ENCODE measurements around the gene MKNK2. TPM values are rescaled to one million over a fixed set of nuclear protein-coding genes. Genes with fewer than 3 reads are reported as not detected.

Gene MKNK2
- total RNA-seq, 1 experiment from 2014 or later = 96.8 TPM

DNA sequence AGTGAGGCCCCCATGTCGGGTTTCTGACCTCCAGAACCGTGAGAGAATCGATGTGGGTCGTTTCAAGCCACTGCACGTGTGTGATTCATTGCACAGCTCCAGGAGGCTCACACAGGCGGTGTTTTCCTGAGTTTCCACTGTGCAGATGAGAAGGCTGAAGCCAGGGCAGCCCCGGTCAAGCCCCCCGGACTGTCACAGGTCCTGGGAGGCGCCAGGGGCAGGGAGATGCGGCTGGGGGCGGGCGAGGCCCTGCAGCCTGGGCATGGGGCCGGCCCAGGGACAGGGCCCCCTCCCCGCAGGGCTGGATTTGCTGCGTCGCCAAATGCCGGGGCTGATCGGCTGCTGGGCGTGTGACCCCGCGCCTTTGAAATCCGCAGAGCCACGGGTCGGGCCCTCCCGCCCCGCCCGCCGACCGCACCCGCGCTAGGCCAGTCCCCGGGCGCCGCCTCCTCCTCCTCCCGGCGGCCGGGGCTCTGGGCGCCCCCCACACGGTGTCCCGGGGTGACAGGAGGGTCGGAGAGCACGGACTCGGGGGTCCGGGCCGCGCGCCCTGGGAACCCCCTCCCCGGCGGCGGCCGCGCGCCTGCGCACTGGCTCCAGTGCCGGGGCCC, 9.9 kb upstream of the MKNK2 start:
- ChIA-PET CTCF (no interaction called here), POLR2A (ENCODE audit: unreplicated experiment) (no interaction called here)
- H3K36me3 ChIP-seq (ENCODE audit: low read depth, low read length) = no peaks in the 10 kb centered on the region
- H3K9me2 ChIP-seq (replicated peaks; ENCODE audit: low read length) = no peaks in the 10 kb centered on the region
- no TSS peak for BruUV-seq (replicated peaks)
- H3K27me3 ChIP-seq (ENCODE audit: low read length) = no peaks in the 10 kb centered on the region
- peaks cover 34% of the 10 kb centered on the region for H3K4me1 ChIP-seq (ENCODE audit: insufficient read depth, low read length)
- intact Hi-C loops (cut with micrococcal nuclease) = no loop called here
- DNase-seq (no peak), ATAC-seq (peak; percentile 17)
- H4K20me1 ChIP-seq (ENCODE audit: low read length) = no peaks in the 10 kb centered on the region
- H3K27ac ChIP-seq (ENCODE audit: low read length) = peak overlapping the region; percentile 98
- H3K9ac ChIP-seq (ENCODE audit: low read length) = peak overlapping the region; percentile 89
- H3F3A ChIP-seq (ENCODE audit: low read length, unreplicated experiment) = no peaks in the 10 kb centered on the region
- H2AFZ ChIP-seq (ENCODE audit: low read length) = peak overlapping the region; percentile 58; the same call in 1 of the 2 replicates
- no peaks in the 10 kb centered on the region for H3K9me3 ChIP-seq (ENCODE audit: low read length)
- H3K79me2 ChIP-seq (ENCODE audit: low read length) = no peaks in the 10 kb centered on the region
- TF ChIP-seq EZH2 (IDR thresholded peaks at IDR 0.05; ENCODE audit: low read length, unreplicated experiment) = no peak
- TF ChIP-seq, protein P1, sequence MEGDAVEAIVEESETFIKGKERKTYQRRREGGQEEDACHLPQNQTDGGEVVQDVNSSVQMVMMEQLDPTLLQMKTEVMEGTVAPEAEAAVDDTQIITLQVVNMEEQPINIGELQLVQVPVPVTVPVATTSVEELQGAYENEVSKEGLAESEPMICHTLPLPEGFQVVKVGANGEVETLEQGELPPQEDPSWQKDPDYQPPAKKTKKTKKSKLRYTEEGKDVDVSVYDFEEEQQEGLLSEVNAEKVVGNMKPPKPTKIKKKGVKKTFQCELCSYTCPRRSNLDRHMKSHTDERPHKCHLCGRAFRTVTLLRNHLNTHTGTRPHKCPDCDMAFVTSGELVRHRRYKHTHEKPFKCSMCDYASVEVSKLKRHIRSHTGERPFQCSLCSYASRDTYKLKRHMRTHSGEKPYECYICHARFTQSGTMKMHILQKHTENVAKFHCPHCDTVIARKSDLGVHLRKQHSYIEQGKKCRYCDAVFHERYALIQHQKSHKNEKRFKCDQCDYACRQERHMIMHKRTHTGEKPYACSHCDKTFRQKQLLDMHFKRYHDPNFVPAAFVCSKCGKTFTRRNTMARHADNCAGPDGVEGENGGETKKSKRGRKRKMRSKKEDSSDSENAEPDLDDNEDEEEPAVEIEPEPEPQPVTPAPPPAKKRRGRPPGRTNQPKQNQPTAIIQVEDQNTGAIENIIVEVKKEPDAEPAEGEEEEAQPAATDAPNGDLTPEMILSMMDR (conservative IDR thresholded peaks at IDR 0.05; ENCODE audit: low read depth, low read length) = no peak
- peak overlapping the region; percentile 78 for H3K4me3 ChIP-seq (ENCODE audit: low read length)
- peak overlapping the region; percentile 98 for H3K4me2 ChIP-seq (ENCODE audit: low read length)

DNA sequence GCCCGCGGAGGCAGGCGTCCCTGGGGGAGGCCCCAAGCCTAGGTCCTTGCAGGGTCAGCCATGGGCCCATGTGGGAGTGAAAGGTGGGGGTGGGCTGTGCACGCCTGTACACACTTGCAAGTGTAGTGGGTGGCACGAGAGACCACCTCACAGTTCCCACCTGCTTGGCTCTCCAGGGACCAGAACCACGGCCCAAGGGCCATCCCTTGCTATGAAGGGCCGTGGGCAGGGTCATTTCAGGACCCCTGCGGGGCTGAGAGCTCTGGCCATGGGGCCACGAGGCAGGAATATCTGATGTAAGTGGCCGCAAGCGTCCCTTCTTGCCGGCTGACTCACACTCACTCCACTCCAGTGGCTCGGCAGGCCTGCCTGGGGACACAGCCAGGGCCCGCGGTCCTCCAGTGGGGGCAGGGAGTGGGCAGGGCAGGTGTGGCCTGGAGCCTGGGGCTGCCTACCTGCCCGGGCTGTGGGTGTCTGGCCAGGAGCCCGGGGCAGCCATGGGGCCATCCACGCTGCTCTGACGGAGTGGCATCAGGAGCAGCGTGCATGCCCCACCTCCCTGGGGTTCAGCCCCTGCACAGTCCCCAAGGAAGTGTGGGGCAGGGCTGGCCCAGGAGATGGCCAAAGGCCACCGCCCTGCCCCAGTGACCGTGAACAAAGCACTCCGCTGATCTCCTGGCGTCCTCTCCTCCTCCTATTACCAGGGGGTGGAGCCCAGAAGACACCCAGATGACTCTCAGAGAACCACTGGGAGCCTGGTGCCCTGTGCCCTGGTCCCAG, 8.6 kb upstream of the MKNK2 start:
- CTCF ChIA-PET = no interaction called here
- POLR2A ChIA-PET (ENCODE audit: unreplicated experiment) = interaction anchor here (0.6 kb wide), 1 partner anchor 37 kb away, joined by 6 read pairs; the partner anchor contains the start of gene IZUMO4
- Histone ChIP-seq H3K27ac (ENCODE audit: low read length) (peak overlapping the region; percentile 98), H3K9me3 (ENCODE audit: low read length) (no peaks in the 10 kb centered on the region), H3K4me1 (ENCODE audit: insufficient read depth, low read length) (peaks cover 41% of the 10 kb centered on the region), H3K36me3 (ENCODE audit: low read depth, low read length) (no peaks in the 10 kb centered on the region), H3K79me2 (ENCODE audit: low read length) (no peaks in the 10 kb centered on the region), H3K4me2 (ENCODE audit: low read length) (peak overlapping the region; percentile 98), H3K4me3 (ENCODE audit: low read length) (peak overlapping the region; percentile 78; the same call in 1 of the 2 replicates), H3K9ac (ENCODE audit: low read length) (peak overlapping the region; percentile 89), H3F3A (ENCODE audit: low read length, unreplicated experiment) (no peaks in the 10 kb centered on the region), H3K27me3 (ENCODE audit: low read length) (no peaks in the 10 kb centered on the region), H3K9me2 (replicated peaks; ENCODE audit: low read length) (no peaks in the 10 kb centered on the region), H4K20me1 (ENCODE audit: low read length) (no peaks in the 10 kb centered on the region), H2AFZ (ENCODE audit: low read length) (no peak overlapping the region)
- TF ChIP-seq EZH2 (IDR thresholded peaks at IDR 0.05; ENCODE audit: low read length, unreplicated experiment) (no peak), EZH2phosphoT487 (IDR thresholded peaks at IDR 0.05; ENCODE audit: borderline replicate concordance, low read length) (peak; percentile 76)
- intact Hi-C loops (cut with micrococcal nuclease) = no loop called here
- DNase-seq (peak; percentile 81), ATAC-seq (peak; percentile 65)
- BruUV-seq (replicated peaks) = TSS peak; percentile 64

DNA sequence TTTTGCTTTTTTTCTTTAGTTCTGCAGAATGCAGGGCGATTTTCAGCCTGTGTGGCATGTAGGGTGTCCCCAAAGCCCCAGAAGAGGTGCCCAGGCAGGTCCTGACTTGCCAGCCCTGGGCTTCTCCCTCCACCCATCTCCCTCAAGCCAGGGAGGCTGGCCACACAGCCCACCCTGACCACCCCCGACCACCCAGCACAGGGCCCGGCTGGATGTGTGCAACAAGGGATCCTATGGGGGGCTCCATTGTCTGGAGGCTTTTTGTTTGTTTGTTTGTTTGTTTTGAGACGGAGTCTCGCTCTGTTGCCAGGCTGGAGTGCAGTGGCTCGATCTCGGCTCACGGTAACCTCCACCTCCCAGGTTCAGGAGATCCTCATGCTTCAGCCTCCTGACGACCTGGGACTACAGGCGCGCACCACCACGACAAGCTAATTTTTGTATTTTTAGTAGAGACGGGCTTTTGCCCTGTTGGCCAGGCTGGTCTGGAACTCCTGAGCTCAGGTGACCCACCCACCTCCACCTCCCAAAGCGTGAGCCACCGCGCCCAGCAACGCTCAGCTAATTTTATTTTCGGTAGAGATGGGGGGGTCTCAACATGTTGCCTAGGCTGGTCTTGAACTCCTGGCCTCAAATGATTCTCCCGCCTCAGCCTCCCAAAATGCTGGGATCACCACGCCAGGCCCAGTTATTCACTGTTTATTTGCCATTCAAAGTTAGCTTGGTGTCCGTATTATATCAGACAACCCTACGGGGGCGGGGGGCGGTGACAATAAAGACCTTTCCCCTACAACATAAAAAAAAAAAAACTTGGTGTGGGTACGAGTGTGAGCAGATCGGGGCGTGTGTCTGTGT, 7.8 kb upstream of the MKNK2 start:
- ATAC-seq = no peak
- ChIA-PET CTCF (no interaction called here), POLR2A (ENCODE audit: unreplicated experiment) (interaction anchor here (0.6 to 0.7 kb wide), 2 partner anchors 38 to 806 kb away, joined by 6 to 14 read pairs; partner anchors contain the start of gene IZUMO4)
- Histone ChIP-seq H3K4me2 (ENCODE audit: low read length) (peak overlapping the region; percentile 98), H3K4me3 (ENCODE audit: low read length) (peak overlapping the region; percentile 38; the same call in 1 of the 2 replicates), H4K20me1 (ENCODE audit: low read length) (no peaks in the 10 kb centered on the region), H2AFZ (ENCODE audit: low read length) (no peak overlapping the region), H3K79me2 (ENCODE audit: low read length) (no peaks in the 10 kb centered on the region), H3K4me1 (ENCODE audit: insufficient read depth, low read length) (peaks cover 41% of the 10 kb centered on the region), H3K36me3 (ENCODE audit: low read depth, low read length) (no peaks in the 10 kb centered on the region), H3K9ac (ENCODE audit: low read length) (peak overlapping the region; percentile 89), H3K9me2 (replicated peaks; ENCODE audit: low read length) (no peaks in the 10 kb centered on the region), H3K9me3 (ENCODE audit: low read length) (no peaks in the 10 kb centered on the region), H3F3A (ENCODE audit: low read length, unreplicated experiment) (no peaks in the 10 kb centered on the region), H3K27ac (ENCODE audit: low read length) (peak overlapping the region; percentile 98), H3K27me3 (ENCODE audit: low read length) (no peaks in the 10 kb centered on the region)
- DNase-seq = no peak
- no TSS peak for BruUV-seq (replicated peaks)
- intact Hi-C loops (cut with micrococcal nuclease) = no loop called here
- TF ChIP-seq EZH2 (IDR thresholded peaks at IDR 0.05; ENCODE audit: low read length, unreplicated experiment) = no peak
- TF ChIP-seq, protein P1 (conservative IDR thresholded peaks at IDR 0.05; ENCODE audit: low read depth, low read length) = no peak
- TF ChIP-seq EZH2phosphoT487 (IDR thresholded peaks at IDR 0.05; ENCODE audit: borderline replicate concordance, low read length) = no peak
